ENCODE results near the gene THAP9.

THAP9 gene

GRCh38 chr4:82965763-82966162, 65.2 kb downstream of the THAP9 start:
- DNase-seq (ENCODE audit: low spot score): no peak

DNA sequence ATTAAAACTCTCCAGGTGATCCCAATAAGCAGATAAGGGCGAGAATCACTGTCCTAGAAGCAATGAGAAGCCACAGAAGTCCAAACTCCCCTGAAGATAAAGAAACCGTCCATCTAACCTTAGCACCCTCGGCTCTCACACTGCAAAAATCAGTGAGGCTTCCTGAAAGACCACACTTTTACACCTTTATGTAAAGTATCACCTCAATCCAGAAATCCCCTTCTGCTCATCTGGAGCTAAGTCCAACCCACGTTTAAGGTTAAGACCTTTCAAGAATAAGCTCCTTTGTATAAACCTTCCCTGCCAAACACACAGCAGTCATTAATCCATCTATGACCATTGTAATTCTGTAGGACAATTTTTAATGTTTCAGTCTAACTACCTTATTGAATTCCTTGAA, 68.4 kb downstream of the THAP9 start:
- no peak for DNase-seq (ENCODE audit: low spot score)

- DNase-seq (ENCODE audit: low spot score): no peak
These were observed 68.9 kb downstream of the THAP9 start for GRCh38 chr4:82969414-82969813.

All from COLO829 (cell line).